GM21423 (cell line): ENCODE data around the gene OR2K2.
"Not testable (repeated sequence)": the region's sequence is repeated elsewhere in the genome, so short reads cannot be mapped to it uniquely, and the experiment has no call there.

Experiments used
- ATAC-seq: cut with Tn5 transposase; IDR thresholded peaks from one replicate; pipeline ENCODE4 v1.9.1; 2021; ENCODE audit warnings: mild to moderate bottlenecking, moderate library complexity; ENCODE audit not compliant: unreplicated experiment

The OR2K2 gene

GRCh38 chr9:111330124-111330523, at the start of gene OR2K2:
Gene OR2K2 (minus strand): TSS chr9:111330224. CDS start chr9:111328433, 1,791 bp downstream.
- ATAC-seq: no peak

- no peak for ATAC-seq
Observed at GRCh38 chr9:111375817-111376564, 46.0 kb upstream of the OR2K2 start.

- ATAC-seq: no peak
Observed at GRCh38 chr9:111375062-111375461, 45.0 kb upstream of the OR2K2 start.

- no peak for ATAC-seq
Observed at GRCh38 chr9:111372297-111372696, 42.3 kb upstream of the OR2K2 start.

- ATAC-seq: no peak
Observed at GRCh38 chr9:111366978-111367377, 37.0 kb upstream of the OR2K2 start.

- ATAC-seq: no peak
Observed at GRCh38 chr9:111362526-111362925, 32.5 kb upstream of the OR2K2 start.

- no peak for ATAC-seq
Observed at GRCh38 chr9:111360881-111361280, 30.9 kb upstream of the OR2K2 start.

- ATAC-seq: no peak
Observed at GRCh38 chr9:111356481-111357244, 26.6 kb upstream of the OR2K2 start.

- no peak for ATAC-seq
Observed at GRCh38 chr9:111352545-111352944, 22.5 kb upstream of the OR2K2 start.

GRCh38 chr9:111350556-111350955, 20.5 kb upstream of the OR2K2 start:
- ATAC-seq: no peak

- no peak for ATAC-seq
Observed at GRCh38 chr9:111349766-111350165, 19.7 kb upstream of the OR2K2 start.

GRCh38 chr9:111348821-111349271, 18.8 kb upstream of the OR2K2 start:
- ATAC-seq: no peak

GRCh38 chr9:111334318-111334863, 4.4 kb upstream of the OR2K2 start:
- ATAC-seq: not testable (repeated sequence)

- no peak for ATAC-seq
Observed at GRCh38 chr9:111320631-111321030, 9.4 kb downstream of the OR2K2 start.

- no peak for ATAC-seq
Observed at GRCh38 chr9:111316796-111317195, 13.2 kb downstream of the OR2K2 start.

- ATAC-seq: no peak
Observed at GRCh38 chr9:111305914-111306313, 24.1 kb downstream of the OR2K2 start.

- not testable (repeated sequence) for ATAC-seq
Observed at GRCh38 chr9:111304000-111304399, 26.0 kb downstream of the OR2K2 start.

- ATAC-seq: no peak
Observed at GRCh38 chr9:111301195-111301594, 28.8 kb downstream of the OR2K2 start.

- ATAC-seq: no peak
Observed at GRCh38 chr9:111300140-111300735, 29.8 kb downstream of the OR2K2 start.

- ATAC-seq: not testable (repeated sequence)
Observed at GRCh38 chr9:111299599-111299966, 30.4 kb downstream of the OR2K2 start.
